HT-29 (cell line): ENCODE data around the gene NCAM1. TPM values are rescaled to one million over a fixed set of nuclear protein-coding genes. Genes with fewer than 3 reads are reported as not detected.

Experiments
- DNase-seq: peaks from one replicate; pipeline ENCODE4 v3.0.0-alpha.2; 2015; ENCODE audit warnings: low spot score
- total RNA-seq: library from RNA; depleted of rRNA; stranded (reverse); fragments of >200 nt; shearing (Covaris generic); gene quantifications from 2 replicates; pipeline ENCODE4 v1.2.3, GENCODE V29; 2014

NCAM1 gene
- total RNA-seq, 1 experiment from 2014 or later = not detected

DNA sequence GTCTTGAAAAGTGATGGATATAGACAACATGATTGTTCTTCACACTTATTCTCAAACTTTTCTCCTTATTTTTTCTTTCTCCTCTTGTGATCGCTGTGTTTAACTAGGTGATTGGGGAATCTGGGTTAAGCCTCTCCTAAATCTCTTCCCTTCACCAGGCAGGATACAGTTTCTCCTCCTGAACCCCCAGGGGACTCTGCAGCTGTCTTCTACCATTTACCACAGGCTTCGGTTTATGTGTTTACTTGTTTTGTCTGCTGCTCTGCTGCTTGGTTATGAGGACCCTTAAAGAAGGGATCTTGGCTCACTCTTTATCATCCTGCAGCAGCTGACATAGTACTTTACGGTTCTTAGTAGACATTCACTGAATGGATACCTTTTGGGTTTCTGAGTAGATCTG, 124.2 kb downstream of the NCAM1 start:
- DNase-seq = no peak

DNA sequence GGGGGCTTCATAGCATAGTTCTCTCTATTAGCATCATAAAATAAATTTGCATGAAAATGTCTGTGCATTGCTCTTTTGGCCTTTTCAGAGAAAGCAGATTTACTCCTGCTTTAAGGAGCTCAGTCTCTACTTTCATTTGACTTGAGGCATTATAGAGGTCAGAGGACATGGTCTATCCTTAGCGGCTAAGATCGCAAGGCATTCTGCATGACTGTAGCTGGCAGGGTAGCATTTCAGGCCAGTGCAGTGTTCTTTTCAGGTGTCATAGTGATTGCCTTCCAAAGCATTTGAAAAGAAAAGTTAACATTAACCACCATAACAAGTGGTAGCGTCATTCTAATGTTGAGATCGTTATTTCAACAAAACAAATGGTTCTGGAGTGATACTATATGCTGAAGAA, 126.5 kb downstream of the NCAM1 start:
- DNase-seq = no peak

DNA sequence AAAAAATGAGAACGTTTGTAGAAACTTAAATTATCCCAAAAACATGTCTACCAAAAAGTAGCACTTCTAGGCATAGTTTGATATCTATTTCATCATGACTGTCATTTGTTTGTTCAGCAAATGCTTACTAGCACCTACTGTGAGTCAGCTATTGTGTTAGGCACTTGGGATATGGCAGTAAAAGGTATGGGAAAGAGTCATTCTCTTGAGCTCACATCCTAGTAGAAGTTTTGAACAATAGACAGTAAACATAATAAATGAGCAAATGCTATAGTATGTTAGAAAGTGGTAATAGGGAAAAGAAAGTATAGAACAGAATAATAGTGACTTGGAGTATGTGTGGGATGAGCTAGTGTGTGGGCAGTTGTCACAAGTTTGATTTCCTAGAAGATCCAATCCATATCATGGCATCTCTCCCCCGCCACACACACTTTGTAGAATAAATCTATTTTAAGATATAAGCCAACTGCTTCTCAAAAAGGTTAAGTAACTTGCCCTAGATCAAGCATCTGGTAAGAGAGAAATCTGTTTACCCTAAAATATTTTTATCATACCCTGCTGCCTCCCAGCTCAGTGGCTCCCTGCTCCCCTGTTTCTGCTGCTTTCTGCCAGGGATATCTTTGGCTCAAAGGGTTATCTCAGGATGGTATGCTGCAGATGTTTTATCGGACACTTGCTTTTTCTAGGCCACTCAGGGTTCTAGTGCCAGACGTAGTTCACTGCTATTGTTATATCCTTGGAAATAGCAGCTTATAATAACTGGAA, 129.7 kb downstream of the NCAM1 start:
- no peak for DNase-seq

DNA sequence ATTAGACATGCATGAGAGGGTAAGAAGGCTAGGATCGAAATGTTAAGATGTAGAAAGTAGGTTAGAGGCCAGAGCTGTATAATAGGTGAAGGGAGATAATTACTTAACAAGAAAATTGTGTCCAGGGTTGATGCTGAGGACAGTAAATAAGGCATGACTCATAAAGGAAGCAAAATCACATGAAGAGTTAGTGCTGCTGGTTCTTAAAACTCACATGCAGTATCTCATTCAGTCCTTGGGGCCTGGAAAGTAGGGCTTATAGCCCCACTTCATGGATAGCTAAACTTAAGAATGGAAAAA, 130.2 kb downstream of the NCAM1 start:
- DNase-seq = no peak

DNA sequence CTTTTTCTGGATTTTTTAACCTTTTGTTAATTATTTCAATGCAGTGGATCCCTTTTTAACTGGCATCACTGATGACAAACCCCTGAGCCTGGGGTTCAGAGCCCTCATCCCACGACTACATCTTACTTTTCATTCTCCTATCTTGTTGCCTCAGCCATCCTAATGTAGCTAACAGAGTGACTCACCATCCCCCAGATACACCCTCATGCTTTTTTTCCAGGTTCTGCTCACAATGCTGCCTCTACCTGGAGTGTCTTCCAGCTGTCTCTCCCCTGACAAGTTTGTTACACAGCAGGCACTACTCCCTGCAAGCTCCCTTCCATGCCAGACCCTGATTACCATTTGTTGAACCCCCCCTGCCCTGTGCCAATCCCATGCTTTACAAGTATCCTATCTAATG, 135.4 kb downstream of the NCAM1 start:
- DNase-seq = no peak

DNA sequence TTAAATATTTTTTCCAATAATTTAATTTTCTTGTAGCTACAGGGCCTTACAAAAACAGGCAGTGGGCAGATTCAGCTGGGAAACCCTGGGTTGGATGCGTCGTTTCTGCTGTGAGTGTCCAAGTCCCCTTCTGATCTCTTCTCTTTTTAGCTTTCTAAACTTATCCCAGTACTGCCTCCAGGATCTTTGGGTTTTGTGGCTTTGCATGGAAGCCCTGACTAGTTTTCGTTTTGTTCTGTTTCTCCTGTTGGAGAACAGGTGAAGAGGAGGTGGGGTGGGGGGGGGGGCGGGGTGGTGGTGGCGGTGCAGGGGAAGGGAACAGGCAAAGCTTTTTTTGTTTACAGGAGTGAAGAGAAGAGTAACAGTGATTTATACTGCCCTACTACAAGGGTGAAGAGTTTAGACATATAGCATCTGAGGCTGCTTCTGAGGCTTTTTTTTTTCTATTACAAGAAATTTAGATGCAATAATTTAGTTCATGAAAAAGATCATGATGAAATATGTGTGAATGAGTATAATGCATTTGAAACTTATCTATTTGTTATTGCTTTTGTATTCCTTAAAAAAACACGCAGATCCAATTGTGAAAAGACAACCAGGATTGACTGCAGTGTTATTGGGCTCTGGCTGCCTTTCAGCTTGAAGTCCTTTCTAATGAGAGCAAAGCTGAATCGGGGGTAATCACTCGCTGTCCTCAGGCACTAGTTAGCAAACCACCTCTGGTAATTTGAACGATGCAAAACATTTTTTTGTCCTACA, 142.9 kb downstream of the NCAM1 start:
- no peak for DNase-seq

DNA sequence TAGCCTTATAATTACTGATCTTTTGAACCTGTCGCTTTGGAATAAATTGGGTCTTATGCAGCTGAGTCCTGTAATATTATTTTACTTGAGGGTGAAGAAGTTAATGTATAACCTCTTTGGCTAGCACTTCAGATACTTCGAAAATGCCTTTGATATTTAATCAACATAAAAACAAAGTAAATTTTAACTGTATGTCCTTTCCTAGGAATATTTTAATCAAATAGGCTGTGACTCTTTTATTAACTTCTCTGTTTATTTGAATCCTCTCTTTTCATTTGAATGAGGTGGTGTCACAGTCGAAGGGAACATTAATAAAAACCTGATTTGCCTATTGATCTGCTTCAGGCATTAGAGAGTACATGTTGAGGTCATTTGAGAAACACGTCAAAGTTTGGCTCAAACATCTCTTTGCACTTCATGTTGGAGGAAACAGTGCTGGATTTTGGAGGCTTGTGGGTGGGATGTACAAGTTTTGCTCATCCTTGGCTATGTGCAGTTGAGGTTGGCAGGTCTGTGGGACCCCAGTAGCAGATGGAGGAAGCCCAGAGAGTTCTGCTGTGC, 143.6 kb downstream of the NCAM1 start:
- no peak for DNase-seq

DNA sequence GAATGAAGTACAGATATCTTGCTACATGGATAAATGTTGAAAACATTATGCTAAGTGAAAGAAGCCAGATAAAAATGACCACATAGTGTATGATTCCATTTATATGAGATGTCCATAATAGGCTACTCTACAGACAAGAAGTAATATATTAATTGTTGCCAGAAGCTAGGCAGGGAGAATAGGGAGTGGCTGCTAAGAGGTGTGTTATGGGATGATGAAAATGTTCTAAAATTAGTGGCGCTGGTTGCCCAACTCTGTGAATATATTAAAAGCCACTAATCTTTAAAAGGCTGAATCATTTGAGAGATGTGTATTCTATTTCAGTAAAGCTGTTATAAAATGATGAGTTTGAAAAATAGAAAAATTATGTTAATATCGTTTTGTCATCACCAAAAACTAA, 144.4 kb downstream of the NCAM1 start:
- no peak for DNase-seq

DNA sequence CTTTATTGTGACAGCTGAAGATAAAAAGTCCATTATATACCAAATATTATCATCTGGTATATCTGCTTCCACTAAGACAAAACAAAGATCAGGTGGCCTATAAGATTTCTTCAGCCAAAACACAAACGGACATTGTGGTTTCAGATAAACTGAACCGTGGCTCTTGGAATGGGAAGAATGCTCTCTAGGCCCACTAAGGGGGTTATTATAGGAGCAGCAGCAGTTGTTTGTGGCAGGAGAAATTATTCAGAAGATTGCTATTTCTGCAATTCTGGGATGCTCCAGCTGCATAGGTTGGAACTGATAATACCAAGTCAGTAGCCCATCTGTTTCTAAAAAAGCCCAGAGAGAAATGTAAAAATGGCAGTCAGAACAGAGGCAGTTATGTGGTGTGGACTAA, 145.3 kb downstream of the NCAM1 start:
- no peak for DNase-seq

DNA sequence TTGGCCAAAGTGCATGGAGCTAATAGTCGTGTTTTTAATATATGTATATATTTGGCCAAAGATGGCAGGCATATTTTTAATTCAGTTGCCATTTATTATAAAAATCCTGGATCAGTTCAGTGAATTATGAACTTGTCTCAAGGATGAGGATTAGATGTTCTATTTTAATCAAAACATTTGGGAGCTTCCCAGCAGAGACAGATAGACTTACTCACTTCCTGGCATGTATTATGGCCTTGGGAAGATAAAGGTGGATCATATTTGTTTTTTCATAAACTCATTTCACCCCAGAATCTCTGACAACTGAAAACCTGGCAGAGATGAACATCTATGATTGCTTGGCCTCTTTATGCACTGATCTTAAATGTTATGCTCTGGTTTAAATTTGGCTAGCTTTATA, 148.8 kb downstream of the NCAM1 start:
- DNase-seq = no peak

DNA sequence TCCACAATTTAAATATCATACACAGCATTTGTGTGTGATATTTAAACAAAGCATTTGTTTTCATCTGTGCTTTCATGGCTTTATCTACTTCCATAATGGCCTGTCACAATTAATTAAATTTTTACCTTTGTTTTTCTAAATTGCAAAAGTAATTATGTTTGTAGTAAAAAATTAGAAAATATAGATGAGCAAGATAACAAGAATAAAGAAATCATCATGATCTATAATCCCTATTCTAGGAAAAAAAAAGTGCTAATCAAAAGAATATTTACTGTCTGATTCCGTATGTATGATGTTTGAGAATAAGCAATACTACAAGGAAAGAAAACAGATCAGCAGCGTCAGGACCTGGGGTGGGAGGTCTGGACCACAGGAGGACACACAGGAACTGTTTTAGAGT, 149.9 kb downstream of the NCAM1 start:
- no peak for DNase-seq

DNA sequence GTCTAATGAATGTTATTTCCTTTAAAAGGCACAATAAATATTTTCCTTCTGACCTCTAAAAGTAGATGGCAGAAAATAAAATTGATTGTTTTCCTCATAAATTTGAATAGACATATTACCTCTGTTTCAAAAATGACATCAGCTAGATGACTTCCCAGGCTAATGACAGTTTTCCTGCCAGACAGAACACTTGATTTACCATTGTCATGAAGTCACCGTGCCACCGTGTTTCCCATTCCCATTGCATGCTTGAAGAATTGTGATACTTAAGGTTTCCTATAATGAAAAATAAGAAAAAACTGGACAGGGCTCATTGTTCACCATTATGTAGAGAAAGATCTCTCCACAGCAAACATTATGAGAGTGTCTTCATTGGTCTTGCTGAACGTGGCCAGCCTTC, 151.1 kb downstream of the NCAM1 start:
- no peak for DNase-seq

DNA sequence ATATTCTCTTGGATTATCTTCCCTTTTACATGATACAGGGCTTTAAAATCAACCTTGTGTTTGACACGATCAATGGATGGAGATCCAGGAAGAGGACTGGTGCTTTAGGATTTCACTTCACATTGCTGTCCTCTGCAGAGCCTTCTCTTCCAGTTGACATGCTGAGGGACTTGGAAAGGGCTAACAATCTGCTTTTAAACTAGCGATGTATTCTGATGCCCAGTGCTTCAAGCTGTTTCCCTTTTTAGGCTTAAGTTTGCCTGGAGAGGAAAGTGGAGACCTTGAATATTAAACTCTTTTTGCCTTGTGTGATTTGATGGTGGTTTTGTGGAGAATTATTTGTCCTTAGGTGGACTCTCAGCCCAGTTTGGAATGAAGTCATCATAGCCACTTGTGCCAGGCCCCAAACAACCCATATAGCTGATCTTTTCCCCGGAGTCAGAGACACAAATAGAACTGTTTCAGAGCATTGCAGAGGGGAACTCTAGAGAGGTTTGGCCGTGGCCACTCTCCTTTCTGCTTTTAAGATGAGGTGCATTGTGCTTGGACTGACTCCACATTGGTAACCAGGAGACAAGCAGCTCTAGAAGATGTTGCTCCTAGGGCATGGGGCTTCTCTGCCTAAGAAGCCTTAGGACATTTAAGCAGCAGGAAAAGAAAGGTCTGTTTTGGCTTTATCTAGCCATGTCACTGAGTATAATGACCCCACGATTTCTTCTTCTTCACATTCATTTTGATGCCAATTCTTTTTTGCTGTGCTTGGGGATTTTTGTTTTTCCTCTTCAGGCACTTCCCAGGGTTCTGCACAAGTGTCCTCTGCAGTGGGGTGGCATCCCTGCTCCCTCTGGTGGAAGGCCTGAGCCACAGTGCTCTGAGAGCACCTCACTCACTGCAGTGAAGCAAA, 152.8 kb downstream of the NCAM1 start:
- peak; percentile 72 for DNase-seq

DNA sequence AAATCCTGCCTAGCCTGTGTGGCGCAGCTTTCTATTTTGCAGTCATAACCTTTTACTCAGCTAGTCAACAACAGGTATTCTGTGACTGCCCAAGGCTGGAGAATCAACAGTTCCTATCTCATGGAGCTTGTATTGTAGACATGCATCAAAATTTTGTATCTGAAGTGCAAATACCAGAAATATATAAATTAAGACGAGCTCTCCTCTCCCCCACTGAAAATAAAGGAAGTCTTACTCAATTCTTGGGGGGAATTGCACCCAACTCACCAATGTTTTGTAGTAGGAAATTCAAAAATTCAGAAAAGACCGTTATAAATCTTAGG, 153.4 kb downstream of the NCAM1 start:
- DNase-seq = no peak

DNA sequence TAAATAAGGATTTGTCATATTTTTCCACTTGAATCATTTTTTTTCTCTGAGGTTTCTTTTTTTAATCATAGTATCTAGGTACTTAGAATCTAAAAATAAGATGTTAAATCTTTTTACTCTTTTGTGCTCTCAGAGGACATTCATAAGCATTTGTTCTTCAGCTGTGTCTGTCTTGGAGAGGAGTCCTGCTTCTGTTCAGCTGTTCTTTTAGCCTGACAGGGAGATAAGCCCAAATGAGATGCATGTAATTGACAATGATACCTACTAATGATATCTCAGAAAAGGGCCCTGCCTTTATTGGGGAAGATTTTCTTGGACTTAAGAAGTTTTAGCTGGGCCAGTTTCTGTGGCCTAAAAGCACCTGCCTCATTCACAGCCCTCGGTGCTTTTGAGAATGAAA, 156.9 kb downstream of the NCAM1 start:
- DNase-seq = no peak

DNA sequence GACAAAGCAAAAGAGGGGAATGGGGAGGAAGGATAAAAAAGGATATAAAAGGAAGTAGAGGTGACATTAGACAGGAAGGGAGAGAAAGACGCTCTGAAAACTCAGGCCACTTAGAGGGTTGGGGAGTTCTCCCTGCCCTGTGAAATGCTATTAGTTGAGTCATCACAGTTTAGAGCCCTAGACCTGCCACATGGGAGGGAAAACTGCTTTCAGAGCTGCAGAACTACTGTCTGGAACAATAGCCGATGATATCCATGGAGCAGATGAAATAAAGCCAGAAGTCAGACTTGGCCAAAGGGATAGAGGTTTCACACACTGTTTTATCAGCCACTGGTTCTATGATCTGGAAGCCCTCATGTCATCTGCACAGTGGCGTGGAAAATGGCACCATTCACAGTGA, 157.9 kb downstream of the NCAM1 start:
- no peak for DNase-seq

DNA sequence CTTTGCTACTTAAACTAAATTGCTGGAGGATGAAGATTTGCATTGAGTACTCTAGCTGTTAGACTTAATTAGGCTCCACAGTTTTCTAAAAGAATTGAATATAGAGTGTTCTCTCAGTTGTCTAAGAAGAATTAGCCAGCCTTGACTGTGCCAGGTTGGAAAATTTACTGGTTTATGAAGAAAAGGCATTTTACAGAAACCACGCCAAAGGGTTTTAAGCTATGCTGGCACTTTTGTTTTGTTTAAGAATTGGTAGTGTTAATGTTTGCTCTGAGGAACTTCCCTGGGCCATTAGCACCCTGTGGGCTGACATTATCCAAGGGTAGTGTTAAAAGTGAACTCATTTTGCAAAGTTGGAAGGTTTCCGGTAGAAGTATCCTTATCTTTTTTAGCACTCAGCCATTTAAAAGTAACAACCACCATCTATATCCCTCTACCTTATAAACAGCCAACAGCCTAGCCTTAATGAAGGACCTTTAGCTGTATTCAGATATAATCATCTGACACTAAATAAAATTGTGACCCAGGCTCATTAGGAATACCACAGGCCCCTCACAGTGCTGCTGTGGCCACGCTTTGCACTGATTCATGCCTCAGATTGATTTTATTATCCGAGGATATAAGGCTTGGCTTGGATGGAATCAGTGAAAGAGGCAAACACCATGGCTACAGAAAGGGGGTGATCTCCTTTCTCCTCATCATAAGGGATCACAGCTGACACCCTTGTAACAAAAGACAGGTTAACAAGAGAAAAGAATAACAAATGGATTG, 158.9 kb downstream of the NCAM1 start:
- no peak for DNase-seq

DNA sequence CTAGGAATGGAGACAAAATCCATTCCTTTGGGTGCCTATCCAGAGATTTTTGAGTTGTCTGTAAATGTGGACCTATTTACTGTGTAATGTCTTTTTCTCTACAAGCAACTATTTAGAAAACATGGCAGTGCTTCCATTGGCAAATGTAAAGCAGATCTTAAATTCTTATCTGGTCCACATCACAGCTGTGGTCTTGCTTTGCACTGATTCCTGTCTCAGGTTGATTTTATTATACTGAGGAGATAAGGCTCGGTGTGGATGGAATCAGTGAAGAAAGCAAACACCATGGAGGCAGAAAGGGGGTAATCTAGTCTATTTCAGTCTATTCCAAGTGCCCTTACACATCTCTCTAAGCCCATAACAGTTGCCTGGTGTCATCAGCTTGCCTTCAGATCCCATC, 160.5 kb downstream of the NCAM1 start:
- no peak for DNase-seq

DNA sequence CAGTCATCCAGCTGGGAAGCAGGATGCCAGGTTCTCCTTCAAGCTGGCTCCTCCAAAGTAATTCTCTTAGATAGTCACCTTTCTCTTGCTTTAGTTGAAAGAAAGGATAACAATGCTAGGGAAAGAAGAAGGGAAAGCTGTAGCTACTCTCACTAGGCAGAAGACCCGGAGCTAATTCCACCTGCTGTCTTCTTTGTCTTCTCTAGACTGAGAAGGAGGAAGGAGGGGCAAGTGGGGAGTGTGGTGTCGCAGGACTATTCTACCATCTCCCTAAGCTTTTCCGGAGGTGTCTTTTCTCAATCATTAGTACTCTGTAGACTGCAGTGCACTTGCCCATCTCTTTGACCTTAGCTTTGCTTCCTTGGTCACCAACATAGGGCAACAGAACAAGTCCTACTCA, 162.8 kb downstream of the NCAM1 start:
- no peak for DNase-seq

DNA sequence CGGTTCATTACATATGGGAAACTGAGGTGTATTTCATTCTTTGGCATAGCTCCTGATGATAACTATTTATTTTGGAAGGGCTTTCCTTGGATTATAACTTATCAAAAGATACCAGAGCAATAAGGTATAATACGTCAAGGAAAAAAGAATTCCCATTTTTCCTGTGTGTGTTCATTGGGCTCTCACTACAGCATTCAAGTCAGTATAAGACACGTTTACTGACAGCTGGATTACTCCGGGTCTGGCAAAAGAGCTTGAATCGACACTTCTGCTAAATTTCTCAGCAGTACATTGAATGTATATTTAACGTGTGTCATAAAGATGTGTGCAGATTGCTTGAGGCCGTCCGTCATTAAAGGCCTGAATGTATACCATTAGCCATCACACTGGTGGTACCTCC, 163.4 kb downstream of the NCAM1 start:
- no peak for DNase-seq

DNA sequence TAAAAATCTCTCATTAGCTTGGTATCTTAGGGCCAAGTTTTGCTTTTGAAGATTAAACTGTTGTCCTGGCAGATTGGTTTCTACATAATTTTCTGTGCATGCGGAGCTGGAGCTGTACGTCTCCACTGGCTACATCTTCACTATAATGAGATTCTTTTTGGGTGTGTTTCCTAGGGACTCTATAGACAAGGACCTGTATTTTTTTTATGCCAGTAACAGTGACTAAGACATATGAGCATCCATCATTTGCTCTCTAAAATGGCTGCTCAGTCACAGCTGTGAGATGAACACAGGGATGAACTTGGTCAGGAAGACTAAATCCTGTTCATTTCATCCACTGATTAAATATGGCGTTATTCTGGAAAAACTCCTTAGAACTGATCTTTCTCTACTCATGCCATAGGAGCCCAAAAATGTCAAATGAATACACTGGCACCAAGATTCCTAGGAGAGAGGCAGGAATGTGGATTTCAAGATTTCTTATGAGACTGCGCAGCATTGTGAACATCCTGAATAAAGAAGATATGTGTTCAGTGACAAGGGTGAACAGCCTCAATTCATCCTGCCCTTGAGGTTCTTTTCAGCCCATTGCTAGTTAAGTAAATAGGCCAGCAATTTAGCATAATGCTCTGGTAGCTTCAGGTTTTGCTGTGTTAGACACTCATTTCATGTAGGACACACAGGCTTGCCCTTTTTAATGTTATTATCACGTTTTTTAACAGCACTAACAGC, 168.2 kb downstream of the NCAM1 start:
- DNase-seq = no peak
